ENCODE results near the gene VWA2.

Gene VWA2

DNA sequence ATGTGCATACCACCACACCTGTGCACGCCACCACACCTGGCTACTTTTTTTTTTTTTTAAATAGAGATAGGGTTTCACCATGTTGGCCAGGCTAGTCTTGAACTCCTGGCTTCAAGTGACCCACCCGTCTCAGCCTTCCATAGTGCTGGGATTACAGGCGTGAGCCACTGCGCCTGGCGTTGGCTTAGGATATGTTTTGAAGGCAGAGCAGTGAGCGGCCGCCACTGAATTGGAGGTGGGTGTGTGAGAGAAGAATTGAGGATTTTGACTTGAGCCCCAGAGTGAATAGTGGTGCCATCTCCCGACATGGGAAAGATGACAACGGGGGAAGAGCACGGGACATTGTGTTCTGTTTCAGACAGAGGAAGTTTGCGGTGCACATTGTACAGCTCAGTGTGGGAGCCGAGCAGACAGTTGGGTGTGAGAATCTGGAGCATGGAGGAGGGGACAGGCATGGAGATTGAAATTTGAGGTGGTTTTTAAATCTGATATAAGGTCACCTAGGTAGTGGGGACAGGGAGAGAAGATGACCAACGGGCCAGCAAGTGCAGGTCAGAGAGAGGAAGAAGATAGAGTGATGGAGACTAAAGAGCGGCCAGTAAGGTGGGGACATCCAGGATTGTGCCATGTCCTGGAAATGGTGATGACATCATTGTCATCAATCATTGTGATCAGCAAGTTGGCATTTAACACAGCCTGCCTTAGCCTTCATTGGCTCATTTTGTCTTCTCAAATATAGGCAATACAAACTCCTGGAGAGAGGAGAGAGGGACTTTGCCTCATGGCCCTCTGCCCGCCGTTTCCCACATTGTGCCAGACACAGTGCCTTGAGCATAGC is 35.8 kb downstream of the VWA2 start:
- TF ChIP-seq, protein P1, sequence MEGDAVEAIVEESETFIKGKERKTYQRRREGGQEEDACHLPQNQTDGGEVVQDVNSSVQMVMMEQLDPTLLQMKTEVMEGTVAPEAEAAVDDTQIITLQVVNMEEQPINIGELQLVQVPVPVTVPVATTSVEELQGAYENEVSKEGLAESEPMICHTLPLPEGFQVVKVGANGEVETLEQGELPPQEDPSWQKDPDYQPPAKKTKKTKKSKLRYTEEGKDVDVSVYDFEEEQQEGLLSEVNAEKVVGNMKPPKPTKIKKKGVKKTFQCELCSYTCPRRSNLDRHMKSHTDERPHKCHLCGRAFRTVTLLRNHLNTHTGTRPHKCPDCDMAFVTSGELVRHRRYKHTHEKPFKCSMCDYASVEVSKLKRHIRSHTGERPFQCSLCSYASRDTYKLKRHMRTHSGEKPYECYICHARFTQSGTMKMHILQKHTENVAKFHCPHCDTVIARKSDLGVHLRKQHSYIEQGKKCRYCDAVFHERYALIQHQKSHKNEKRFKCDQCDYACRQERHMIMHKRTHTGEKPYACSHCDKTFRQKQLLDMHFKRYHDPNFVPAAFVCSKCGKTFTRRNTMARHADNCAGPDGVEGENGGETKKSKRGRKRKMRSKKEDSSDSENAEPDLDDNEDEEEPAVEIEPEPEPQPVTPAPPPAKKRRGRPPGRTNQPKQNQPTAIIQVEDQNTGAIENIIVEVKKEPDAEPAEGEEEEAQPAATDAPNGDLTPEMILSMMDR (IDR thresholded peaks at IDR 0.05): no peak
- TF ChIP-seq ZFX (IDR thresholded peaks at IDR 0.05; ENCODE audit: borderline replicate concordance): no peak
- H3K27ac ChIP-seq: no peak overlapping the region

DNA sequence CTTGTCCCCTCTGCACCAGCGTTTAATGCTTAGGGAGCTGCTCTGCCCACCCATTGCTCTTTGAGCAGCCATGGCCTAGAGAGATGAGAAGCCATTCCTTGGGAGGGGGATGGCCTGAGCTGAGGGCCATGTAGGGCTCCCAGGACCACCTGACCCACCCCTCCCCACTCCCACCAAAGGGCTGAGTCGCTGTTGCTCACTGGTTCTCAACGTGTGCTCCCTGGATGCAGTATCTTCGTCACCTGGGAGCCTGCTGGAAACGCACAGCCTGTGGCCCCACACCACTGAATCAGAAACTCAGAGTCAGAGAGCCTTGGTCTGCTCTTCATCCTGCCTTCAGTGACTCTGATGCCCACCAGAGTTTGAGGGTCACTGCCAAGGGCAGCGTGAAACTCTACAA is 37.0 kb downstream of the VWA2 start:
- no peak for TF ChIP-seq ZFX (IDR thresholded peaks at IDR 0.05; ENCODE audit: borderline replicate concordance)
- TF ChIP-seq, protein P1 (IDR thresholded peaks at IDR 0.05): no peak
- no peak overlapping the region for H3K27ac ChIP-seq

DNA sequence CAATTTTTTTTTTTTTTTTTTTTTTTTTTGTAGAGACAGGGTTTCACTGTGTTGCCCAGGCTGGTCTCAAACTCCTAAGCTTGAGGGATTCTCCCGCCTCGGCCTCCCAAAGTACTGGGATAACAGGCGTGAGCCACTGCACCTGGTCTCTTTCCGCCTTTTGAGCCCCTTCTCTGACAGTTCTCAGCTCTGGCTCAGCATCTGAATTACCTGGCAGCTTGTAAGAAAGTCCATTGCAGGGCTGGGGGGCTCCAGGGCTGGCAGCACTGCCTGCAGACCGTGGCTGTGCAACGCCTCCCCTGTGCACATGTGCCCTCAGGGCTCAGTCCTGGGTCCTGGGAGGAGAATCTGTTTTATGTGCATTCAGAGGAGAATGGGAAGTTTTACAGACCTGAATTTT is 37.6 kb downstream of the VWA2 start:
- H3K27ac ChIP-seq: no peak overlapping the region
- no peak for TF ChIP-seq ZFX (IDR thresholded peaks at IDR 0.05; ENCODE audit: borderline replicate concordance)
- TF ChIP-seq, protein P1 (IDR thresholded peaks at IDR 0.05): no peak

DNA sequence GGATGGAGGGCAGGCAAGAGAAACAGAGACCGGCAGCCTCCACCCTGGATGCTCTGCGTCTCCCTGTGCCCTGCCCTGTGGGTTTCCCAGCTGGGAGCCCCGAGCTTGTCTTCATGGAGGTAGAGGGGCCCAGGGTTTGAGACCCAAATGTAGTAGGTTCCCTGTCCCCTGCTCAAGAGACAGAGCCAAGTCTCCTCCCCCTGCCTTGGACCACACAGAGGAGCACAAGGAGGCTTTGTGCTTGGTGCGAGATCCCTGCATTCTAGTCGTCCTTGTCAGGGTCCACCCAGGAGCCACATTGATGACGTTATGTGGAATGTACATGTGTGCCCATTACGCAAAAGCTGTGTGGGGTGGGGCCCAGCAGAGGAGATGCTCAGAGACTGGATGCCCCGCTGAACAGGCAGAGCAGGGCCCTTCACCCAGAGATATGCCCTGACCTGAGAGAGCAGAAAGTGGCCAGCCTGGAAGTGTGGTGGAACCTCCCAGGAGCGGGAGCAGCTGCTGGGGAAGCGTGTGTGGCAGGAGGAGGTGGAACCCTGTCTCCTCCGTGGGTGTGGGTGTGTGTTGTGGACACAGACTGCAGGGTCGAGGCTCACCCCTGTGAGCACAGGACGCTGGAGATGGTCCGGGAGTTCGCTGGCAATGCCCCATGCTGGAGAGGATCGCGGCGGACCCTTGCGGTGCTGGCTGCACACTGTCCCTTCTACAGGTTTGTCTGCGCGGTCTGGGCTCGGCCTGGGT is 39.3 kb downstream of the VWA2 start:
- TF ChIP-seq ZFX (IDR thresholded peaks at IDR 0.05; ENCODE audit: borderline replicate concordance): no peak
- TF ChIP-seq, protein P1 (IDR thresholded peaks at IDR 0.05): no peak
- H3K27ac ChIP-seq: no peak overlapping the region

DNA sequence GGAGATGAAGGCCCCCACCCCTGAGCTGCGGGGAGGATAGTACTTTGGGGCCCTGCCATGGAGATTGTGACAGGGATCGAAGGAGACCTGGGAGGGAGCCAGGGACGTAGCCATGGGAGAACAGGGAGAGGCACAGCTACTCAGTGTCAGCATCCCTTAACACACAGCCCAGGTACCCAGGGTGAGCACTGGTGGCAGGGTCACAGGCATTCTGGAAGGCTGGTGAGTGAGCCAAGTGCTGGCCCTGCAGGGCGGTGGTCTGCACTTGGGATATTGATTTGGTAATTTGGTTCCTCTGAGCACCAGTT is 39.8 kb downstream of the VWA2 start:
- H3K27ac ChIP-seq: no peak overlapping the region
- TF ChIP-seq ZFX (IDR thresholded peaks at IDR 0.05; ENCODE audit: borderline replicate concordance): no peak
- TF ChIP-seq, protein P1 (IDR thresholded peaks at IDR 0.05): no peak

DNA sequence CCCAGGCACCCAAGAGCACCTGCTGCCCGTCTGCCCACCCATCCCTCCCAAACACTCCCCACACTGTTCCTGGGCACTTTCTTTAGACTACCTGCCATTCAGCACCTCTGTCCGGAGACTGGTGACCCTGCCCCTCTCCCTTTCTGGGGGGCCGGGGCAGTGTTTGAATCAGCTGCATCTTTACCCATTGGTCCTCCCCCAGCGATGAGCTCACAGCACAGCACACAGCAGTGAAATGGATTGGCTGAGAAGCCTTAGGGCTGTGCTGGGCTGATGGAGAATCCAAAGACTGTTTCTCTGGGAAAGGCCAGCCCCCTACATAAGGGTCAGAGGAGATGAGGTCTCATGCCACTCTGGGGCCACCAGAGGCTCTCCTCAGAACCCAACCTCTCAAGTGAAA is 40.2 kb downstream of the VWA2 start:
- TF ChIP-seq, protein P1 (IDR thresholded peaks at IDR 0.05): no peak
- TF ChIP-seq ZFX (IDR thresholded peaks at IDR 0.05; ENCODE audit: borderline replicate concordance): no peak
- no peak overlapping the region for H3K27ac ChIP-seq
